Erythroblast (primary cell): ENCODE data around the gene LMTK3.

Experiments
- GATA1 ChIP-seq: IDR thresholded peaks from 2 replicates; pipeline ENCODE4 v1.6.1; 2011; ENCODE audit warnings: low read depth, mild to moderate bottlenecking, control low read depth, low read length, moderate library complexity
- POLR2A ChIP-seq: IDR thresholded peaks from 2 replicates; pipeline ENCODE4 v1.6.1; 2011; ENCODE audit warnings: mild to moderate bottlenecking, low read length

GRCh38 chr19:48549380-48549779 is 37.7 kb upstream of the LMTK3 start:
- no peak for TF ChIP-seq POLR2A
- no peak for TF ChIP-seq GATA1
